Mesenteric fat pad (tissue), 1 donor: ENCODE results near the gene FAM107A. TPM values are rescaled to one million over a fixed set of nuclear protein-coding genes. Genes with fewer than 3 reads are reported as not detected.

Experiments used
- DNase-seq: peaks from one replicate; pipeline ENCODE4 v3.0.0-alpha.2; 2020; ENCODE audit warnings: low spot score
- total RNA-seq: library from RNA; stranded (reverse); fragmentation: NEBNext Ultra II Directional; extraction: Animal tissue kit (Norgen Biotek cat#: 25700); gene quantifications from one replicate; pipeline ENCODE4 v1.2.1, GENCODE V29; 2021
- donor health status: DM: yes; HTN: yes; CAD: no.

Gene FAM107A
- total RNA-seq, 1 donor from 2014 or later = 39.2 TPM

- DNase-seq = peak; percentile 92
These were observed 8.5 kb downstream of the FAM107A start for GRCh38 chr3:58568572-58569286.

GRCh38 chr3:58567251-58567515, 10.0 kb downstream of the FAM107A start:
- DNase-seq = peak; percentile 69

GRCh38 chr3:58566398-58567250, 10.6 kb downstream of the FAM107A start:
- peak; percentile 82 for DNase-seq

- peak; percentile 68 for DNase-seq
These were observed 11.4 kb downstream of the FAM107A start for GRCh38 chr3:58565621-58566397.

GRCh38 chr3:58564456-58565160, 12.6 kb downstream of the FAM107A start:
- DNase-seq = peak; percentile 68

- DNase-seq = no peak
These were observed 13.1 kb downstream of the FAM107A start for GRCh38 chr3:58564054-58564453.

- peak; percentile 71 for DNase-seq
These were observed 13.7 kb downstream of the FAM107A start for GRCh38 chr3:58563386-58564035.

GRCh38 chr3:58562498-58562897, 14.7 kb downstream of the FAM107A start:
- DNase-seq = peak; percentile 53

GRCh38 chr3:58560771-58561311, 16.4 kb downstream of the FAM107A start:
- peak; percentile 39 for DNase-seq

GRCh38 chr3:58559586-58559985, 17.6 kb downstream of the FAM107A start:
- peak; percentile 33 for DNase-seq

GRCh38 chr3:58557491-58557890, 19.7 kb downstream of the FAM107A start:
- DNase-seq = no peak

- peak; percentile 60 for DNase-seq
These were observed 20.4 kb downstream of the FAM107A start for GRCh38 chr3:58556761-58557221.

- DNase-seq = peak; percentile 24
These were observed 21.2 kb downstream of the FAM107A start for GRCh38 chr3:58556001-58556400.

GRCh38 chr3:58555203-58555602, 22.0 kb downstream of the FAM107A start:
- no peak for DNase-seq

GRCh38 chr3:58553003-58553402, 24.2 kb downstream of the FAM107A start:
- DNase-seq = peak; percentile 6

- no peak for DNase-seq
These were observed 25.5 kb downstream of the FAM107A start for GRCh38 chr3:58551636-58552180.

GRCh38 chr3:58544541-58544940, 32.6 kb downstream of the FAM107A start:
- DNase-seq = no peak

- peak; percentile 41 for DNase-seq
These were observed 36.9 kb downstream of the FAM107A start for GRCh38 chr3:58540176-58540858.

- DNase-seq = peak; percentile 64
These were observed 37.6 kb downstream of the FAM107A start for GRCh38 chr3:58539626-58540025.
